ENCODE results near the gene SNN.

The SNN gene

DNA sequence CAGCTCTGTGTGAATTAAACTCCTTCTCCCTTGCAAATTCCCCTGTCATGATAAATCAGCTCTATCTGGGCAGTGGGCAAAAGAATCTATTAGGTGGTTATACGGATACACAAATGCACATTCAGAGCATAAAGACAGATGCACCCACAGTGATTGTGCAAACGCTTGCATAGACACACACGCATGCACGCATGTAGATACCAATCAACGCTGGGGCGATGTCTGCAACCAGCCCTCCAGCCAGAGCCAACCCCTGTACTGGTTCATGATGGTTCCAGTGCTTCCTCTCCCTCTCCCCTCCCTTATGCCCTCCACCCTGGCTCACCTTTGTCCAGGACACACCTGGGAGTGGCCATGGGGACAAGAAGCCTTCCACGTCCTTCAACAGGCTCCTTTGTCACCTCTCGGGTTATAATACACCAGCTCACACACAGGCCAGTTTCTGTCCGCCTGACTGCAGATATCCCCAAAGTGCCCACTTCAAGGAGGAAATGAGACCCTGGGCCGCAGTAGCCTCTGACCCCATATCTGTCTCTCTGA, 33.1 kb upstream of the SNN start:
- no peak for DNase-seq (ENCODE audit: low spot score)

DNA sequence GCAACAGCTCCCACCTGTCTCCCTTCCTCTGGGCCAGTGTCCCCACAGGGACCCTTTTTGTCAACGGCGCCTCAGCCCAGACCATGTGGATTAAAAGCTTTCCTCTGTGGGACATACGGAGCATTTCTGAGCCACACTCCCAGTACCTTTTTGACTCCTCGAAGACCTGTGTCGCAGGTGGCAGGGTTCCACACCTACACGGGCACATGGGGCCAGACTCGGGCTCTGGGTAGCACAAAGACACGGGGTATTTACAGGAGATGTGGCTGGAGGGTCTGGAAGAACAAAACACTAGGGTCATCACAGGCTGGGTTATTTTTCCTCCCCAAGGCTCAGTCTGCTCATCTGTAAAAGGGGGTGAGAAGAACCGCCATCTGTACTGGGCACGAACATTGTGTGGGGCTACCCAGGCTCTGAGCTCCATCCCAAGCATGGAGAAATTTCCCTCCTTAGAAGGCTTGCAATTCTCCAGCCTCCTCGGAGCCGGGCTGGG, 32.5 kb upstream of the SNN start:
- peak; percentile 0 for DNase-seq (ENCODE audit: low spot score)

DNA sequence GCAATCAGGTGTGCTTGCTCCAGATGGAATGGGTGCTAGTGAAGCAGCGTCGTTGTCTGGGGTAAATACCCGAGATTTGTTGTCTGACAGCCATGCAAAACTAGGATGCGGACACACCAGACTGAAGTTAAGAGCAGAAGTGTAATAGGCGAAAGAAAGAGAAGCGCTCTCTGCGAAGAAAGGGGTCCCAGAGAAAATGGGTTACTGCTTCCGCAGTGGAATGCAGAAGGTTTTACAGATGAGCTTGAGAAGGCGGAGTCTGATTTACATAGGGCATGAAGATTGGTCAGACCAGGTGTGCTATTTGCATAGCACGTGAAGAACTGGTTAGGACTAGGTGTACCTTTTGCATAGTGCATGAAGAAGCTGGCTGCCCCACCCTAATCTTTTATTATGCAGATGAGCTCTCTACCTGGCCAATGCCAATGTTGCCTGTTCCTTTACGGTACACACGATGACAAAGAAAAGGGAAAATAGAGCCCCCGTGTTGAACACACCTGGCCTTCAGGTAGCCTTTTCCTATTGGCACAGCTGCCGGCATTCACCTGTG, 32.0 kb upstream of the SNN start:
- DNase-seq (ENCODE audit: low spot score), result no peak

- no peak for DNase-seq (ENCODE audit: low spot score)
Observed at GRCh38 chr16:11637320-11637719, 30.9 kb upstream of the SNN start.

- no peak for DNase-seq (ENCODE audit: low spot score)
Observed at GRCh38 chr16:11638140-11638539, 30.1 kb upstream of the SNN start.

DNA sequence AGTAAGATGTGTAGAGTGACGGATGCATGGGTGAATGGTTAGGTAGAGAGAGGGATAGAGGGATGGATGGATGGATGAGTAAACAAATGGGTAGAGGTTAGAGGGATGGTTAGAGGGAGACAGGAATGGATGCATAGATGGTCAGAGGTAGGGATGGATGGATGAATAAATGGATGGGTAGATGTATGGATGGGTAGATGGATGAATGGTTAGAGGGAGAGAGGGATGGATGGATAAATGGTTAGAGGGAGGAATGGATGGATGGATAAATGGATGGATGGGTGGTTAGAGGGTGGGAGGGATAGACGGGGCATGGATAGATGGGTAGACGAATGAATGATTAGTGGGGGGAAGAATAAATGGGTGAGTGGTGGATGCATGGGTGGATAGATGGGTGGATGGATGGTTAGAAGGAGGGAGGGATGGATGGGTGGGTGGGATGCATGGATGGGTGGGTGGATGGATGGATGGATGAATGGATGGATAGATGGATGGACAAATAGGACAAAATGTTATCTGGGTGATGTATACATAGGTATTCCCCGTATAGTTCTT, 29.2 kb upstream of the SNN start:
- DNase-seq (ENCODE audit: low spot score), result no peak

DNA sequence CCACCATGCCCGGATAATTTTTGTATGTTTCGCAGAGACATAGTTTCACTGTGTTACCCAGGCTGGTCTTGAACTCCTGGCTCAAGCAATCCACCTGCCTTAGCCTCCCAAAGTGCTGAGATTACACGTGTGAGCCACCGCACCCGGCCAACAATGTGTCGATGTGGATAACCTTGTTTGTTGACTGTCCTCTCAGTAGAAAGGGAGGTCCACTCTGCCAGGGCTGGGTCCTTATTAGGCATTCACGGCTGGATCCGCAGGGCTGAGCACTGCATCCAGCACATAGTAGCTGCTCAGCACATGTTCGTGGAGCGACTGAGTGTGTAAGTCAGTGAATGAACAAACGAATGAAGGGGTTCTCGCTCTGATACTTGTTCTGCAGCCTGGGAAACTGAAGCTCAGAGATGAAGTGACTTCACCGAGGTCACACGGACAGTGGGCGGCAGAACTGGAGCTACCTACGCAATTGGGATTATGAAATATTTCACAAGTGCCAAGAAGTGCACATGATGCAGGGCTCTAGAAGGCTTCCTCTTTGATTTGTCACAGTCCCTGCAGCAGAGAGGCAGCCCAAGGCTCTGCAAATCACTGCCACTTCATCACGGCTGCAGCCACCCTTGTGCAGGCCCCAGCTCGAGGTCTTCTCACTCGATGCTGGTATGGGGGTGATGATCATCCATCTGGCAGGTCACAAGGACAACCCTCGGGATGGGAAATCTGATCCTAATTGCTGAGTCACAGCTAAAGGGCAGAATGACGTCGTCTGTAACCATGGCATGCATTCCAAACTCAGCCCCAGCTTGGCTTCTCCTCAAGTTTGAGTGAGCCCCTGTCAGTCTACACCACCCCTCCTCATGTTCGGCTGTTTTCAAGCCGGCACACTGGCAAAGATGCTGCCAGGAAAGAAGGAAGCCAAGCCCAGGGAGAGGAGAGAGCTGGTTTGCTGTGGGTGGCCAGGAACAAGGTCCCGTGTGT, 28.0 kb upstream of the SNN start:
- DNase-seq (ENCODE audit: low spot score), result peak; percentile 81

DNA sequence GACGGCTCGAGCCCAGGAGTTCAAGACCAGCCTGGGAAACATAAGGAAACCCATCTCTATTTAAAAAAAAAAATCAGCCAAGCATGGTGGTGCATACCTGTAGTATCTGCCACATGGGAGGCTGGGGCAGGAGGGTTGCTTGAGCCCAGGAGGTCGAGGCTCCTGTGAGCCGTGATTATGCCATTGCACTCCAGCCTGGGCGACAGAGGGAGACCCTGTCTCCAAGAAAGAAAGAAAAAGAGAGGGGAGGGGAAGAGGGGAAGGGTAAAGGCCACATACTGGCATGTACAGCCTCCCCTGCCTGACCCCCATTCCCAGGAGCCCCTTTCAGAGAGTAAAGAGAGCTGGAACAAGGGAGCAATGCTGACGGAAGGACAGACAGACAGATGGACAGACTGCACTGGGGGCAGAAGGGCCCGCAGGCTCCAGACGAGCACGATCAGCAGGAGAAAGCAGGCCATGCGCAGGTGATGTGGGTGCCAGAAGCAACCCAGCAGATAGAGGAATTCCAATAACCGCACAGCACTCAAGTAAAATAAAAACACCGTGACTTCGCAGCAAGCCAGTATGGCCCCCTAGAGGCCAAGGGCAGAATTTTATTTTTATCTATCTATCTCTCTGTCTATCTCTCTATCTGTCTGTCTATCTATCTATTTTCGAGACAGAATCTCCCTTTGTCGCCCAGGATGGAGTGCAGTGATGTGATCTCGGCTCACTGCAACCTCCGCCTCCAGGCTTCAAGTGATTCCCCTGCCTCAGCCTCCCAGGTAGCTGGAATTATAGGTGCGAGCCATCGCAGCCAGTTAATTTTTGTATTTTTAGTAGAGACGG, 27.1 kb upstream of the SNN start:
- peak; percentile 76 for DNase-seq (ENCODE audit: low spot score)

GRCh38 chr16:11642765-11643116, 25.5 kb upstream of the SNN start:
- no peak for DNase-seq (ENCODE audit: low spot score)

- DNase-seq (ENCODE audit: low spot score), result no peak
Observed at GRCh38 chr16:11649276-11649675, 19.0 kb upstream of the SNN start.

- DNase-seq (ENCODE audit: low spot score), result no peak
Observed at GRCh38 chr16:11650641-11651591, 17.3 kb upstream of the SNN start.

DNA sequence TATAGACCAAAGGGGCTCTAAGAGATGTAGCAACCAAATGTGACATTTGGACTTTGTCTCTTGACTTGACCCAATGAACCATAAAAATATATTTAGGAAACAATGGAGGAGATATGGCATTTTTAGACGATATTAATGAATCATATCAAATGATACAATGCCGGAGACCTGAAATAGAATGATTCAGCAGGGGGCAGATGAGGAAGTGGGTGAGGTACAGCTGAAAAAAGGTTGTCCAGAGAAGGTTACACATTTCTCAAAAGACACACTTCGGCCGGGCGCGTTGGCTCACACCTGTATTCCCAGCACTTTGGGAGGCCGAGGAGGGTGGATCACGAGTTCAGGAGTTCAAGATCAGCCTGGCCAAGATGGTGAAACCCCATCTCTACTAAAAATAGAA, 16.5 kb upstream of the SNN start:
- DNase-seq (ENCODE audit: low spot score), result no peak

GRCh38 chr16:11655655-11656054, 12.6 kb upstream of the SNN start:
- no peak for DNase-seq (ENCODE audit: low spot score)

DNA sequence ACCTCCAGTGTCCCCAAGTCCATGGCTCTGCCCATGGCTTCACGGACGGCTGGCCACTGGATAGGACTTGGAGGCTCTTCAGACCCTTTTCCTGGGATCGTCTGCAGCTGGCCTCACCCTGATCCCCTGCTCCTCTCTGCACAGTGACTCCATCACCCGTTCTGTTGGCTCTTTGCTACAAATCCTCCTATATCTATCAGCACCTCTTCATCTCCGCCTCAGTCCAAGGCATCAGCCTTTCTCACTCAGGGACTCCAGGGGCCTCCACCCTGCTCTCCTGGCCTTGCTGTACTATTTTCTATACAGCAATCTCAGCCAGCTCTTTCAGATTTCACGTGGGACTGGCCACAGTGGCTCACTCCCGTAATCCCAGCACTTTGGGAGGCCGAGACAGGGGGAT, 10.7 kb upstream of the SNN start:
- DNase-seq (ENCODE audit: low spot score), result no peak

DNA sequence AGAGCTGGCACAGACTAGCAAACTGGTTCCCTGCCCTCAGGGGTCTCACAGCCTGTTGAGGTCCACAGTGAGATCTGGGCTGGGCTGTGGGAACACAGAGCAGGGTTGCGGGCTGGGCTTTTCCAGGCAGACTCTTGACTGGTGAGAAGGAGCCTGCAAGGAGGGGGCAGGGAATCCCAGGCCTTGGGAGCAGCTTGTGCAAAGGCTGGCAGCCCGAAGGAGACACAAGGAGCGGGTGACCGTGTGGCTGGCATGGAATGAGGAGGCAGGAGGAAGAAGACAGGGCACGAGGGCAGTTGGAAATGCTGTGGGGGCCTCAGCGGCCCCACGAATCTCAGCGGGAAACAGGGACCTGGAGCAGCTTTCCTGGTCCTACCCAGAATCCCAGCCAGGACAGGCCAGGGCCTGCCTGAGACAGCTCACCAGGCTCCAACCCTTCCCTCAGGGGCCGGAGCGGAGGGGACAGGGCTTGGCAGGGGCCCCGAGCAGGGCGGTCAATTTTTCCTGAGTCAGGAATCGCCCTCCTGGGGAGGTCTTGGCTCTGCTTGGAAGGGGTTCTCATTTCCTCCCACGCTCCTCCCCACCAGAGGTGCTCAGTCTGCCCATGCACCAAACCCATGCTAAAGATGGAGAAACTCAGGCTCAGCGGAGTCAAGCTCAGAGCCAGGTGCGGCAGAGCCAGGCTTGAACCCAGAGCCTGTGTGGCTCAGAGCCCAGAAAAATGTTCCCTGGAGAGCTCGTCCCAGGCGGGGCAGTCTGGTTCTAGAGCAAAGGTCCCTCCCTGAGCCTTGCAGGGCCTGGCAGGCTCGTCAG, 9.2 kb upstream of the SNN start:
- no peak for DNase-seq (ENCODE audit: low spot score)

GRCh38 chr16:11660565-11660964, 7.7 kb upstream of the SNN start:
- DNase-seq (ENCODE audit: low spot score), result no peak

GRCh38 chr16:11662582-11662981, 5.7 kb upstream of the SNN start:
- DNase-seq (ENCODE audit: low spot score), result no peak

DNA sequence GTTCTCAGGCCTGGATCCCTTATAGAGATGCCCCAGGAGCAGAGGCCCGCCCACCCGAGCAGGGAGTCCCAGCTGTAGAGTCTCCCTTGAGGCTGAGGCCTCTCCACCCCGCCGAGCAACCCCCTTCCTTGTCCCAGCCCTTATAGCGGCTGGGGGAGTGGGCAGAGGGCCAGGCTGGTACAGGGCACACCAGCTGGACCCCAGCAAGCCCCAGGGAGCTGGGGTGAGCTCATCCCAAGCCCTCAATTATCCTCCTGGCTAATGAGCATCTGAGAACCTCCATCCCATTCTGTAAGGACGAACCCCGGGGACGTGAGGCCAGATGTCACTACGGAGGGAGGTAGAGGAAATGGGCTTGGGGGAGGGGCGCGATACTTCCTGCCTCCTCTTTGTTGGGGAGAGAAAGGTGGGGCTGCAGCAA, 3.2 kb upstream of the SNN start:
- no peak for DNase-seq (ENCODE audit: low spot score)

- no peak for DNase-seq (ENCODE audit: low spot score)
Observed at GRCh38 chr16:11666103-11667055, 1.9 kb upstream of the SNN start.

All from GM03348 (cell line).